Right cardiac atrium (tissue), 5 donors: Measurements from ENCODE around the gene GPR18. TPM values are rescaled to one million over a fixed set of nuclear protein-coding genes. Genes with fewer than 3 reads are reported as not detected.

ENCODE experiments used
- ATAC-seq, 2 donors: fragments of 200-7000 bp; cut with Tn5 transposase; one replicate each; pipeline versions ENCODE4 v1.8.0 to v1.9.1; 2020; ENCODE audit warnings: moderate library complexity in 2 of 2, mild to moderate bottlenecking in 1 of 2
- DNase-seq, 3 donors: peaks; one replicate each; pipeline ENCODE4 v3.0.0-alpha.2; 2020
- H3K27ac ChIP-seq: one replicate; pipeline ENCODE4 v1.5.1; 2013; ENCODE audit warnings: mild to moderate bottlenecking, low read length, control low read depth, moderate library complexity
- H3K27me3 ChIP-seq: one replicate; pipeline ENCODE4 v1.6.1; 2013; ENCODE audit not compliant: control insufficient read depth, insufficient read depth
- H3K4me1 ChIP-seq: one replicate; pipeline ENCODE4 v1.6.1; 2013; ENCODE audit warnings: low read length; ENCODE audit not compliant: control insufficient read depth, insufficient read depth
- H3K4me3 ChIP-seq: one replicate; pipeline ENCODE4 v1.5.1; 2013; ENCODE audit warnings: low read length, control low read depth
- H3K9me3 ChIP-seq: one replicate; pipeline ENCODE4 v1.6.1; 2013; ENCODE audit warnings: low read length; ENCODE audit not compliant: control insufficient read depth
- WGBS: extraction: QIAGEN DNeasy Blood & Tissue Kit; methylation state at CpG from one replicate; pipeline ENCODE4 v1.1.7; 2013; 5-methylcytosine and 5-hydroxymethylcytosine counted together
- intact Hi-C, 4 donors: fragments of 100-400 bp; cut with DNase I; formaldehyde crosslinking; loops; one replicate each; pipeline versions ENCODE4 v1.11.0 to v1.14.0; 2022 to 2023
- polyA plus RNA-seq: library from polyadenylated mRNA; stranded (reverse); fragments of 200-250 nt; gene quantifications from one replicate; pipeline ENCODE4 v1.2.3, GENCODE V29; 2013
- total RNA-seq, 4 donors: library from RNA; stranded (reverse); fragmentation: NEBNext Ultra II Directional; extraction: Animal tissue kit (Norgen Biotek cat#: 25700); gene quantifications; one replicate each; pipeline ENCODE4 v1.2.1, GENCODE V29; 2021
- donor health status: healthy with polysubstance abuse.
- donor health status: DM: no; HTN: yes; CAD: no.
- donor health status: DM: no; HTN: no; CAD: no.
- donor health status: DM: no; HTN: yes; CAD: no; lungs with severe emphysema.
- donor health status: DM: yes; HTN: yes; CAD: no.

Gene GPR18
- total and polyA plus RNA-seq, 5 donors: 0.21 to 0.37 TPM; not detected in 3

DNA sequence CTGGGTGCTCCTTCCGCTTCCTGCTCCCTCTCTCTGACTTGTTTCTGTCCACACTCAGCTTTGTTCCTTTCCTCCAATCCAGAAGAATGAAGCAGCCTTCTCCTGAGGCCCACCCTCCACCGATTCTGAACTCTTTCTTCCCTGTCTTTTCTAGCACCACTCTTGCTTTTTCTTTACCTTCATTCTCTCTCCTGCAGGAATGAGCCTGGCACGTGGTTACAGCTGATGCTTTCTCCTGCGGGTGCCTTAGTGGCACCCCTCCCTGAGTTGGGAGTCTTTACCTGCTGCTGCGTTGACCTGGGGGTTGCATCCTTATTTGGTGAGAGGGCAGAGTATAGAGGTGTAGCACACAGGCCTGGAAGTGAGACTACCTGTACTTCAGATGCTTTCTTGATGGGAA, 51.3 kb downstream of the GPR18 start:
- ATAC-seq: no peak
- Histone ChIP-seq H3K4me1 (peaks cover 11% of the 10 kb centered on the region), H3K9me3 (no peaks in the 10 kb centered on the region), H3K4me3 (no peak overlapping the region), H3K27me3 (no peaks in the 10 kb centered on the region), H3K27ac (no peak overlapping the region)
- intact Hi-C loops: no loop called here
- 97% methylated on average over 5 of the region's 5 CpGs for WGBS
- DNase-seq: no peak

DNA sequence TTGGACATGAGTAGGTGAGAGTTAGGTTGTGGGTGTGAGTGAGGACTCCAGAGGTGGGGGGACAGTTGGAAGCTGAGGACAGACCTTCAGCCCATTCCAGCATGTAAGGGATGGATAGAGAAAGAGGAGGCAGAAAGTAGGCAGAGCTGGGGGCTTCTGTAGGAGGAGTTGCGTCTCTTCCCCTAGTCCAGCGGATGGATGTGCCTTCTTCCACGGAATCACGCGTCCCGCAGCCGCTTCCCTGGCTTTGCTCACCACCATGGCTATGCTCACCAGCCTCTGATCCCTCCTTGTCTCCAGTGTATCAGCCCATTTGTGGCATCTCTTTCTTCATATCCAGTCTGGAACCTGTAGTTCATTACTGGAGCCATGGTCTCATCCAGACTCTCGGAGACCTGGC, 52.0 kb downstream of the GPR18 start:
- over 99% methylated on average over 8 of the region's 8 CpGs for WGBS
- DNase-seq: no peak
- intact Hi-C loops: no loop called here

DNA sequence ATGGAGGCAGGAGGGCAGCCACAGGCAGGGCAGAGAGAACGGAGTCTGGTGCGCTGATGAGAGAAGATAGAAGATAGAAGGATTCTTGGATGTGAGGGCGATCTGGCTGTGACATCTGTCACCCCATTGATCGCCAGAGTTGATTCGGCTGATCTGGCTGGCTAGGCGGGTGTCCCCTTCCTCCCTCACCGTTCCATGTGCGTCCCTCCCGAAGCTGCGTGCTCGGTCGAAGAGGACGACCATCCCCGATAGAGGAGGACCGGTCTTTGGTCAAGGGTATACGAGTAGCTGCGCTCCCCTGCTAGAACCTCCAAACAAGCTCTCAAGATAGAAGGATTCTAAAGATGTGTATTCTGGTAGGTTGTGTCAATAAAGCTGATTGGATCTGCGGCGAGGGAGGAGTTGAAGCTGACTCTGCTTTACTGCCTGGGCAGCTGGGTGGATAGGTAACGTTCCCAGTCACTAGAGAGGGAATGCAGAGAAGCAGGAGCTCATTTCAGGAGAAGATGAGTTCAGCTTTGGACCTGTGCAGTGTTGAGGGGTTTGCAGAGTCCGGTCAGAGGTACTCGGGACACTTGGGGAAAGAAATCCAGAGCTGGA, 52.5 kb downstream of the GPR18 start:
- intact Hi-C loops: no loop called here
- 95% methylated on average over 22 of the region's 22 CpGs for WGBS

More for the DNA sequence above, 52.0 kb downstream of the GPR18 start:
- H3K27ac ChIP-seq: no peak overlapping the region
- H3K9me3 ChIP-seq: no peaks in the 10 kb centered on the region
- peaks cover 11% of the 10 kb centered on the region for H3K4me1 ChIP-seq
- no peaks in the 10 kb centered on the region for H3K27me3 ChIP-seq
- no peak for ATAC-seq
- no peak overlapping the region for H3K4me3 ChIP-seq

More for the DNA sequence above, 52.5 kb downstream of the GPR18 start:
- Histone ChIP-seq H3K27me3 (no peaks in the 10 kb centered on the region), H3K4me3 (no peak overlapping the region), H3K9me3 (no peaks in the 10 kb centered on the region), H3K4me1 (peaks cover 11% of the 10 kb centered on the region), H3K27ac (no peak overlapping the region)
- no peak for ATAC-seq
- no peak for DNase-seq

Other genes with a start within 250 kb of the GPR18 start
- gene UBAC2, start 57.5 kb downstream of the GPR18 start, total RNA-seq: 10 to 100 TPM; 41.7 to 52.2 (median 48.3) TPM
- 47.5 TPM for gene UBAC2, start 57.5 kb downstream of the GPR18 start, polyA plus RNA-seq
- gene GPR183, start 49.0 kb upstream of the GPR18 start, total RNA-seq: 10 to 100 TPM in 2 of 4 donors, 1 to 10 TPM in 2; 9.7 to 20.7 (median 13.5) TPM
- gene GPR183, start 49.0 kb upstream of the GPR18 start, polyA plus RNA-seq: 14.5 TPM
- 10 to 100 TPM; 61.1 to 71.2 (median 66.9) TPM for gene TM9SF2, start 243.1 kb upstream of the GPR18 start, total RNA-seq
- gene TM9SF2, start 243.1 kb upstream of the GPR18 start, polyA plus RNA-seq: 43.7 TPM